Panc1 (cell line): ENCODE measurements around the gene ABI1. TPM values are rescaled to one million over a fixed set of nuclear protein-coding genes. Genes with fewer than 3 reads are reported as not detected.

Experiments used
- ATAC-seq: fragments of 200-7000 bp; cut with Tn5 transposase; 2 replicates; pipeline ENCODE4 v1.9.1; 2020; ENCODE audit warnings: mild to moderate bottlenecking, moderate library complexity
- BruUV-seq: library from RNA; stranded (reverse); fragments of 400-500 nt; replicated peaks from 2 replicates; lab custom pipeline; 2021; lab: Mats Ljungman, UMichigan
- CTCF ChIA-PET: fragments of 300-600 bp; sonication (Branson Sonifier 250); formaldehyde crosslinking; loops from one replicate; lab custom pipeline; 2022; ENCODE audit warnings: antibody characterized with exemption; lab: Charles Lee
- POLR2A ChIA-PET: fragments of 300-600 bp; sonication (Branson Sonifier 250); formaldehyde crosslinking; loops from one replicate; lab custom pipeline; 2022; ENCODE audit warnings: antibody characterized with exemption; lab: Charles Lee
- DNase-seq: peaks from one replicate; pipeline ENCODE4 v3.0.0-alpha.2; 2010; ENCODE audit warnings: low read depth, low spot score
- H3K27ac ChIP-seq: 2 replicates; pipeline ENCODE4 v1.5.1; 2011; ENCODE audit warnings: mild to moderate bottlenecking, low read length, inconsistent platforms
- H3K27me3 ChIP-seq: fragments of 200-500 bp; sonication (Bioruptor generic); 2 replicates; pipeline ENCODE4 v1.6.0; 2014; ENCODE audit warnings: low read length, inconsistent platforms; ENCODE audit not compliant: control insufficient read depth, insufficient read depth
- H3K36me3 ChIP-seq: fragments of 200-500 bp; sonication (Bioruptor generic); 2 replicates; pipeline ENCODE4 v1.5.1; 2014; ENCODE audit warnings: inconsistent platforms, mild to moderate bottlenecking, low read length, moderate library complexity; ENCODE audit not compliant: control insufficient read depth, insufficient read depth
- H3K4me1 ChIP-seq: 2 replicates; pipeline ENCODE4 v1.5.1; 2011; ENCODE audit warnings: inconsistent platforms, mild to moderate bottlenecking, low read length, moderate library complexity; ENCODE audit not compliant: control insufficient read depth, insufficient read depth
- H3K4me3 ChIP-seq, 2 experiments: 2 replicates each; pipeline ENCODE4 v1.5.1; 2011 to 2012; ENCODE audit warnings: low read depth in 2 of 2, low read length in 2 of 2, mild to moderate bottlenecking in 2 of 2, inconsistent platforms in 1 of 2, moderate library complexity in 1 of 2
- H3K9me3 ChIP-seq: fragments of 200-500 bp; sonication (Bioruptor generic); 2 replicates; pipeline ENCODE4 v1.5.1; 2014; ENCODE audit warnings: low read depth, mild to moderate bottlenecking, inconsistent platforms, low read length, moderate library complexity; ENCODE audit not compliant: control insufficient read depth, insufficient read depth
- CTCF ChIP-seq: fragments of 450-650 bp; IDR thresholded peaks from 2 replicates; pipeline ENCODE4 v1.5.1; 2017; ENCODE audit warnings: mild to moderate bottlenecking
- POLR2AphosphoS5 ChIP-seq: IDR thresholded peaks from 2 replicates; pipeline ENCODE4 v1.6.1; 2012; ENCODE audit warnings: mild to moderate bottlenecking, low read depth, low read length, moderate library complexity
- REST ChIP-seq, 2 experiments: IDR thresholded peaks; 2 replicates each; pipeline ENCODE4 v1.6.1; 2011 to 2012; ENCODE audit warnings: low read depth in 2 of 2, control low read depth in 1 of 2, low read length in 1 of 2, mild to moderate bottlenecking in 1 of 2, moderate library complexity in 1 of 2; ENCODE audit not compliant: insufficient read depth in 1 of 2
- SIN3A ChIP-seq: IDR thresholded peaks from 2 replicates; pipeline ENCODE4 v1.6.1; 2012; ENCODE audit warnings: low read depth, mild to moderate bottlenecking, low read length, moderate library complexity, borderline replicate concordance; ENCODE audit not compliant: insufficient read depth
- TCF7L2 ChIP-seq: IDR thresholded peaks from 2 replicates; pipeline ENCODE4 v1.6.1; 2011; ENCODE audit warnings: mild to moderate bottlenecking, low read depth, low read length, inconsistent platforms
- in situ Hi-C: cut with HindIII; loops from 2 replicates; pipeline ENCODE4 v1.10.0; 2016; ENCODE audit warnings: low sequenced_read_pairs, low pct_unique_long_range_greater_than_20kb
- intact Hi-C: fragments of 100-400 bp; cut with micrococcal nuclease; formaldehyde crosslinking; loops from one replicate; pipeline ENCODE4 v1.10.0; 2022; ENCODE audit not compliant: unreplicated experiment
- total RNA-seq: library from RNA; stranded (reverse); gene quantifications from one replicate; pipeline ENCODE4 v1.2.1, GENCODE V29; 2021; ENCODE audit not compliant: unreplicated experiment

Gene ABI1
- total RNA-seq, 1 experiment from 2014 or later = 35.2 TPM

GRCh38 chr10:26841733-26842317 is 18.9 kb downstream of the ABI1 start:
- Histone ChIP-seq H3K9me3 (no peaks in the 10 kb centered on the region), H3K27ac (no peak overlapping the region), H3K27me3 (no peaks in the 10 kb centered on the region), H3K36me3 (no peaks in the 10 kb centered on the region), H3K4me1 (no peaks in the 10 kb centered on the region), H3K4me3 (no peak overlapping the region)
- in situ Hi-C loops (no loop called here), intact Hi-C loops (no loop called here)
- no peak for ATAC-seq
- ChIA-PET POLR2A (no interaction called here), CTCF (no interaction called here)
- no peak for DNase-seq
- TF ChIP-seq SIN3A (no peak), CTCF (no peak), REST (IDR thresholded peaks at IDR 0.05; ENCODE audit: insufficient read depth in 1 of 2, low read depth in 2 of 2, low read length in 1 of 2) (no peak), TCF7L2 (no peak), POLR2AphosphoS5 (no peak)
- BruUV-seq = no TSS peak

- DNase-seq (no peak), ATAC-seq (no peak)
- no peaks in the 10 kb centered on the region for H3K9me3 ChIP-seq
- no peaks in the 10 kb centered on the region for H3K27me3 ChIP-seq
- no peaks in the 10 kb centered on the region for H3K36me3 ChIP-seq
- ChIA-PET POLR2A (no interaction called here), CTCF (no interaction called here)
- no peaks in the 10 kb centered on the region for H3K4me1 ChIP-seq
- TF ChIP-seq CTCF (no peak), SIN3A (no peak), POLR2AphosphoS5 (no peak), REST (IDR thresholded peaks at IDR 0.05; ENCODE audit: insufficient read depth in 1 of 2, low read depth in 2 of 2, low read length in 1 of 2) (no peak), TCF7L2 (no peak)
- BruUV-seq = TSS peak; percentile 32
- H3K4me3 ChIP-seq = no peak overlapping the region
- in situ Hi-C loops (no loop called here), intact Hi-C loops (no loop called here)
- no peak overlapping the region for H3K27ac ChIP-seq
Measured at GRCh38 chr10:26840938-26841732, 19.6 kb downstream of the ABI1 start.
